IMR-90 (cell line): ENCODE results near the gene CLK3. TPM values are rescaled to one million over a fixed set of nuclear protein-coding genes. Genes with fewer than 3 reads are reported as not detected.
A peak's percentile ranks its signal among the peaks of the same experiment; 100 is the strongest.

ENCODE experiments used
- ATAC-seq: fragments of 200-7000 bp; cut with Tn5 transposase; 2 replicates; pipeline ENCODE4 v1.9.1; 2020; ENCODE audit warnings: low read depth, mild to moderate bottlenecking, moderate library complexity
- BruUV-seq: library from RNA; stranded (reverse); fragments of 400-500 nt; replicated peaks from 2 replicates; lab custom pipeline; 2021; lab: Mats Ljungman, UMichigan
- CTCF ChIA-PET: fragments of 300-600 bp; formaldehyde crosslinking; extraction: SDS; loops from one replicate; lab custom pipeline; 2021; ENCODE audit warnings: antibody characterized with exemption; lab: Yijun Ruan, JAX
- POLR2A ChIA-PET: fragments of 300-600 bp; sonication (Branson Sonifier 250); formaldehyde crosslinking; loops from one replicate; lab custom pipeline; 2022; ENCODE audit warnings: antibody characterized with exemption; ENCODE audit not compliant: unreplicated experiment; lab: Charles Lee
- DNase-seq: peaks from one replicate; pipeline ENCODE4 v3.0.0; 2013
- H2AFZ ChIP-seq: replicated peaks from 2 replicates; pipeline ENCODE3; 2013; ENCODE audit warnings: low read length, mild to moderate bottlenecking; ENCODE audit not compliant: poor library complexity
- H2AK5ac ChIP-seq: 2 replicates; pipeline ENCODE4 v1.6.1; 2013; ENCODE audit warnings: low read depth, low read length, inconsistent platforms
- H2AK9ac ChIP-seq: replicated peaks from 2 replicates; pipeline ENCODE3; 2013; ENCODE audit warnings: mild to moderate bottlenecking, low read depth, low read length, moderate library complexity; ENCODE audit not compliant: poor library complexity
- H2BK120ac ChIP-seq: 2 replicates; pipeline ENCODE4 v1.6.1; 2013; ENCODE audit warnings: low read depth, low read length, inconsistent platforms
- H2BK15ac ChIP-seq: 3 replicates; pipeline ENCODE4 v1.6.1; 2013; ENCODE audit warnings: low read depth, low read length, inconsistent platforms
- H2BK20ac ChIP-seq: 2 replicates; pipeline ENCODE4 v1.6.1; 2013; ENCODE audit warnings: low read depth, mild to moderate bottlenecking, inconsistent platforms, low read length, moderate library complexity
- H2BK5ac ChIP-seq: 2 replicates; pipeline ENCODE4 v1.6.1; 2013; ENCODE audit warnings: mild to moderate bottlenecking, low read depth, low read length, inconsistent platforms; ENCODE audit not compliant: poor library complexity, severe bottlenecking
- H3K14ac ChIP-seq: replicated peaks from 2 replicates; pipeline ENCODE4 v1.6.1; 2013; ENCODE audit warnings: low read depth, low read length, inconsistent platforms
- H3K18ac ChIP-seq: 2 replicates; pipeline ENCODE4 v1.6.1; 2013; ENCODE audit warnings: low read depth, low read length, control low read depth
- H3K23ac ChIP-seq: 2 replicates; pipeline ENCODE4 v1.6.1; 2013; ENCODE audit warnings: low read depth, low read length, inconsistent platforms
- H3K27ac ChIP-seq: 2 replicates; pipeline ENCODE4 v1.5.1; 2013; ENCODE audit warnings: mild to moderate bottlenecking, control low read depth, low read length; ENCODE audit not compliant: insufficient read depth
- H3K27me3 ChIP-seq: 2 replicates; pipeline ENCODE4 v1.6.1; 2013; ENCODE audit warnings: low read length; ENCODE audit not compliant: control insufficient read depth, insufficient read depth
- H3K36me3 ChIP-seq: 2 replicates; pipeline ENCODE4 v1.6.1; 2013; ENCODE audit warnings: low read length, mixed read lengths; ENCODE audit not compliant: control insufficient read depth, insufficient read depth
- H3K4ac ChIP-seq: 2 replicates; pipeline ENCODE4 v1.6.1; 2013; ENCODE audit warnings: low read depth, low read length, inconsistent platforms
- H3K4me1 ChIP-seq: 2 replicates; pipeline ENCODE4 v1.6.1; 2013; ENCODE audit warnings: low read length, mixed read lengths; ENCODE audit not compliant: control insufficient read depth, insufficient read depth
- H3K4me2 ChIP-seq: 2 replicates; pipeline ENCODE4 v1.6.1; 2013; ENCODE audit warnings: low read depth, mild to moderate bottlenecking, control low read depth, low read length, moderate library complexity
- H3K4me3 ChIP-seq: 2 replicates; pipeline ENCODE4 v1.5.1; 2013; ENCODE audit warnings: low read depth, mild to moderate bottlenecking, control low read depth, low read length, moderate library complexity; ENCODE audit not compliant: insufficient read depth
- H3K56ac ChIP-seq: 2 replicates; pipeline ENCODE4 v1.6.1; 2013; ENCODE audit warnings: low read length, inconsistent platforms; ENCODE audit not compliant: insufficient read depth; ENCODE audit errors: extremely low read depth
- H3K79me1 ChIP-seq, 2 experiments: 2 replicates each; pipeline ENCODE4 v1.6.1; 2013; ENCODE audit warnings: low read length in 2 of 2, inconsistent platforms in 1 of 2, low read depth in 1 of 2
- H3K9ac ChIP-seq: 2 replicates; pipeline ENCODE4 v1.6.1; 2013; ENCODE audit warnings: low read depth, low read length, control low read depth
- H3K9me1 ChIP-seq: 2 replicates; pipeline ENCODE4 v1.6.1; 2013; ENCODE audit warnings: low read length, inconsistent platforms; ENCODE audit not compliant: insufficient read depth
- H3K9me3 ChIP-seq: 2 replicates; pipeline ENCODE4 v1.6.1; 2013; ENCODE audit warnings: low read length; ENCODE audit not compliant: control insufficient read depth, insufficient read depth
- H4K20me1 ChIP-seq: 2 replicates; pipeline ENCODE4 v1.6.1; 2013; ENCODE audit warnings: low read length, inconsistent platforms; ENCODE audit not compliant: insufficient read depth
- H4K5ac ChIP-seq: 2 replicates; pipeline ENCODE4 v1.6.1; 2013; ENCODE audit warnings: mild to moderate bottlenecking, low read depth, low read length, control low read depth
- H4K8ac ChIP-seq, 2 experiments: 2 replicates each; pipeline ENCODE4 v1.6.1; 2013; ENCODE audit warnings: low read depth in 2 of 2, low read length in 2 of 2, control low read depth in 1 of 2, inconsistent platforms in 1 of 2
- H4K91ac ChIP-seq: 2 replicates; pipeline ENCODE4 v1.6.1; 2013; ENCODE audit warnings: low read depth, low read length, inconsistent platforms; ENCODE audit not compliant: insufficient read depth
- BHLHE40 ChIP-seq: fragments of 150-350 bp; IDR thresholded peaks from 2 replicates; pipeline ENCODE4 v1.6.1; 2016; ENCODE audit warnings: mild to moderate bottlenecking, low read depth, low read length
- MAZ ChIP-seq: IDR thresholded peaks from 2 replicates; pipeline ENCODE4 v1.6.1; 2012; ENCODE audit warnings: low read depth, mild to moderate bottlenecking, low read length, improper control_type of control experiment, moderate library complexity, borderline replicate concordance
- WGBS, 2 experiments: methylation state at CpG; one replicate each; pipeline versions ENCODE4 v1.1.5 to v1.1.7; 2013; ENCODE audit warnings: missing lambda C conversion rate in 2 of 2; ENCODE audit not compliant: insufficient read length in 1 of 2; ENCODE audit errors: extremely low coverage in 2 of 2; 5-methylcytosine and 5-hydroxymethylcytosine counted together
- dilution Hi-C: fragments of 300-500 bp; cut with HindIII; formaldehyde crosslinking; loops from one replicate; pipeline ENCODE4 v1.14.3; 2018; ENCODE audit warnings: low sequenced_read_pairs; ENCODE audit not compliant: unreplicated experiment
- in situ Hi-C: fragments of 300-500 bp; cut with MboI; formaldehyde crosslinking; loops from 3 replicates; pipeline ENCODE4 v1.14.3; 2019; ENCODE audit warnings: low sequenced_read_pairs, inconsistent platforms, mixed read lengths
- intact Hi-C: fragments of 100-400 bp; cut with micrococcal nuclease; formaldehyde crosslinking; loops from 2 replicates; pipeline ENCODE4 v1.10.0; 2022
- polyA plus RNA-seq, 3 experiments: library from polyadenylated mRNA; depleted of rRNA; stranded (reverse); fragments of >200 nt; gene quantifications; 2 replicates each; pipeline ENCODE4 v1.2.3, GENCODE V29; 2012; ENCODE audit warnings: low replicate concordance in 1 of 3
- total RNA-seq: library from RNA; depleted of rRNA; stranded (reverse); fragments of >200 nt; gene quantifications from 2 replicates; pipeline ENCODE4 v1.2.3, GENCODE V29; 2012

The CLK3 gene
- total and polyA plus RNA-seq, 2 of the 4 experiments (the other 2 are of a cell fraction): 84.7 to 117 TPM

- intact Hi-C loops: no loop called here
- peak overlapping the region; percentile 93 for H3K4me3 ChIP-seq
- peak overlapping the region; percentile 86 for H2BK5ac ChIP-seq
- peak overlapping the region; percentile 92 for H3K4ac ChIP-seq
- H3K14ac ChIP-seq: peak overlapping the region; percentile 90
- H2AFZ ChIP-seq: peak overlapping the region; percentile 97
- peak overlapping the region; percentile 91 for H4K91ac ChIP-seq
- DNase-seq: peak; percentile 63
- peak overlapping the region; percentile 92 for H3K23ac ChIP-seq
- H4K8ac ChIP-seq: peak overlapping the region; percentile 89 to 95
- H3K27me3 ChIP-seq: no peaks in the 10 kb centered on the region; the same call in 1 of the 2 replicates
- H2BK120ac ChIP-seq: peak overlapping the region; percentile 22; the same call in 1 of the 2 replicates
- H2AK9ac ChIP-seq: peak overlapping the region; percentile 100
- peak overlapping the region; percentile 76 for H3K4me2 ChIP-seq
- peaks cover 6% of the 10 kb centered on the region for H3K4me1 ChIP-seq
- TF ChIP-seq BHLHE40 (no peak), MAZ (0 out of 2 replicates have a peak, but pooled peaks have one; percentile 42)
- ATAC-seq: no peak
- H3K9ac ChIP-seq: peak overlapping the region; percentile 97
- dilution Hi-C loops: no loop called here
- H3K36me3 ChIP-seq: peaks cover 24% of the 10 kb centered on the region
- peak overlapping the region; percentile 46; the same call in 1 of the 2 replicates for H3K56ac ChIP-seq
- no peak overlapping the region for H2BK15ac ChIP-seq
- no peak overlapping the region; the same call in 1 of the 2 replicates for H3K18ac ChIP-seq
- H3K79me1 ChIP-seq: peaks cover 9 to 56% of the 10 kb centered on the region in 2 experiments; a peak in 3 of 4 replicates
- H4K20me1 ChIP-seq: peaks cover 54% of the 10 kb centered on the region
- WGBS, 2 experiments: 4% methylated on average over 8 of the region's 18 CpGs; no CpG with 5 or more reads in 1 of the 2 experiments
- 0 out of 2 replicates have a peak, but pooled peaks cover 2% of the 10 kb centered on the region for H3K9me1 ChIP-seq
- ChIA-PET POLR2A (no interaction called here), CTCF (interaction anchor here (0.6 to 1.5 kb wide), 5 partner anchors 9 to 380 kb away, joined by 3 to 5 read pairs (median 3); no protein-coding TSS in a partner anchor)
- no peak overlapping the region for H2BK20ac ChIP-seq
- peak overlapping the region; percentile 76 for H4K5ac ChIP-seq
- H3K9me3 ChIP-seq: no peaks in the 10 kb centered on the region
- H2AK5ac ChIP-seq: peak overlapping the region; percentile 97
- BruUV-seq: no TSS peak
- in situ Hi-C loops: no loop called here
- H3K27ac ChIP-seq: peak overlapping the region; percentile 77
Measured at GRCh38 chr15:74616366-74616939, 817 bp downstream of the CLK3 start.
